ENCODE results near the gene CFAP45.

The CFAP45 gene

GRCh38 chr1:159853417-159854115, 46.4 kb downstream of the CFAP45 start:
- peak overlapping the region; percentile 63 for H3K4me3 ChIP-seq (ENCODE audit: low read depth, low read length)
- CTCF ChIA-PET, result interaction anchor here (0.7 to 5.5 kb wide), 9 partner anchors 13 to 154 kb away, joined by 3 to 57 read pairs (median 9); no protein-coding TSS in a partner anchor
- TF ChIP-seq, protein P1, sequence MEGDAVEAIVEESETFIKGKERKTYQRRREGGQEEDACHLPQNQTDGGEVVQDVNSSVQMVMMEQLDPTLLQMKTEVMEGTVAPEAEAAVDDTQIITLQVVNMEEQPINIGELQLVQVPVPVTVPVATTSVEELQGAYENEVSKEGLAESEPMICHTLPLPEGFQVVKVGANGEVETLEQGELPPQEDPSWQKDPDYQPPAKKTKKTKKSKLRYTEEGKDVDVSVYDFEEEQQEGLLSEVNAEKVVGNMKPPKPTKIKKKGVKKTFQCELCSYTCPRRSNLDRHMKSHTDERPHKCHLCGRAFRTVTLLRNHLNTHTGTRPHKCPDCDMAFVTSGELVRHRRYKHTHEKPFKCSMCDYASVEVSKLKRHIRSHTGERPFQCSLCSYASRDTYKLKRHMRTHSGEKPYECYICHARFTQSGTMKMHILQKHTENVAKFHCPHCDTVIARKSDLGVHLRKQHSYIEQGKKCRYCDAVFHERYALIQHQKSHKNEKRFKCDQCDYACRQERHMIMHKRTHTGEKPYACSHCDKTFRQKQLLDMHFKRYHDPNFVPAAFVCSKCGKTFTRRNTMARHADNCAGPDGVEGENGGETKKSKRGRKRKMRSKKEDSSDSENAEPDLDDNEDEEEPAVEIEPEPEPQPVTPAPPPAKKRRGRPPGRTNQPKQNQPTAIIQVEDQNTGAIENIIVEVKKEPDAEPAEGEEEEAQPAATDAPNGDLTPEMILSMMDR (IDR thresholded peaks at IDR 0.05; ENCODE audit: insufficient read depth, low read length, missing control alignments), result no peak
- POLR2A ChIA-PET, result interaction anchor here (0.9 to 1.2 kb wide), 4 partner anchors 19 to 36 kb away, joined by 3 to 6 read pairs (median 3); no protein-coding TSS in a partner anchor
- no peak for DNase-seq (ENCODE audit: low read depth, low spot score)

DNA sequence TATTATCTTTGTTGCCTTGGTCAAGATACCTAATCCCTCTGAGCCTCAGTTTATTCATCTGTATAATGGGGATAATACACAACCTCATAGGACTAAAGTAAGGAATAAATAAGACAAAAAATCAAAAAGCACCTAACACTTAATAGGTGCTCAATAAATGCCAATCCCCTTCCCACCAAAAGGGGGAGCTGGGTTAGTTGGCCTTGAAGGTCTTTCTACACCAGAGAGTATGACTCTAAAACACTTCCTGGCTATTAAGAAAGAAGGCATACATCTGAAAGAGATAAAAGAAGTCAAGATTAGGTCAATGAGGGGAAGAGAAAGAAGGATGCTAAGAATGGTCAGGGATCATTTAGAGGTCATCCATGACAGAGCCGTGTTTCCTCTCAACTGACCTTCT, 48.6 kb downstream of the CFAP45 start:
- CTCF ChIA-PET, result interaction anchor here (0.6 to 5.5 kb wide), 8 partner anchors 11 to 156 kb away, joined by 3 to 57 read pairs (median 6); partner anchors contain the start of gene SLAMF8
- POLR2A ChIA-PET, result no interaction called here
- DNase-seq (ENCODE audit: low read depth, low spot score), result no peak
- TF ChIP-seq, protein P1 (IDR thresholded peaks at IDR 0.05; ENCODE audit: insufficient read depth, low read length, missing control alignments), result no peak
- H3K4me3 ChIP-seq (ENCODE audit: low read depth, low read length), result no peak overlapping the region

DNA sequence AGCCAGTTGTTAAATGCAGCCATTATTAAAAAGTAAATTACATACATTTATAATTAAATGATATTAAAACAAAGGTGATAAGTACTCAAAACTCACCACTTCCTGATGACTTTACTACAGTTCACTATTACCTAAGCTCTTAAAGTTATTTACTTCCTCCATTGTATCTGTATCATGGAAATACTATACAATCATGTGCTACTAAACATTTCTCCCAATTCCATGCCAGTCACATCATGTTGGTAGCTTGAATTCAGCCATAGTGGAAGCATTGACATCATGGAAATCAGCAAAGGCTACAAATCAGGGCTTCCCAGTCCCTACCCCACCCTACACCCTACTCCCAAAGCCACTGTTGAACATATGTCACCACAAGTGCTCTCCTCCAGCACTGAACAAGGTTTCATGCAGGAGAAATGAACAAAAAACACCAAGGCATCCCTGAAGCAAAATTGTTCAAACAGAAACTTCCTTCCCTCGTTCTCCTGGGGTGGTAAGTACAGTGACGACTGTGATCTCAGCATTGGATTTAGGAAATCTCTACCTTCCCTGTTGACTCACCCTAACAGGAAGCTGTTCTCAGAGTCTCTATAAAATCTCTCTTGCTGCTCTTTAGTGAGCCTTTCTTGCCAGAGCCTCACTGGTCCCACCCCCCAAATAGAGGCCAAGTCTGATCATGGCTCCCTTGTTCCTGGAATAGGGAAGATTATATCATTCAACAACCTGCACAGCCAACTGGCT, 50.2 kb downstream of the CFAP45 start:
- peak overlapping the region; percentile 6; the same call in 1 of the 2 replicates for H3K4me3 ChIP-seq (ENCODE audit: low read depth, low read length)
- DNase-seq (ENCODE audit: low read depth, low spot score), result no peak
- ChIA-PET POLR2A (no interaction called here), CTCF (interaction anchor here (1.0 to 5.5 kb wide), 5 partner anchors 9 to 51 kb away, joined by 4 to 57 read pairs (median 5); no protein-coding TSS in a partner anchor)
- TF ChIP-seq, protein P1 (IDR thresholded peaks at IDR 0.05; ENCODE audit: insufficient read depth, low read length, missing control alignments), result no peak

GRCh38 chr1:159848326-159848725, 51.6 kb downstream of the CFAP45 start:
- TF ChIP-seq, protein P1 (IDR thresholded peaks at IDR 0.05; ENCODE audit: insufficient read depth, low read length, missing control alignments), result no peak
- ChIA-PET POLR2A (no interaction called here), CTCF (interaction anchor here (1.3 to 1.5 kb wide), 3 partner anchors 26 to 49 kb away, joined by 4 to 5 read pairs (median 4); no protein-coding TSS in a partner anchor)
- H3K4me3 ChIP-seq (ENCODE audit: low read depth, low read length), result no peak overlapping the region
- no peak for DNase-seq (ENCODE audit: low read depth, low spot score)

DNA sequence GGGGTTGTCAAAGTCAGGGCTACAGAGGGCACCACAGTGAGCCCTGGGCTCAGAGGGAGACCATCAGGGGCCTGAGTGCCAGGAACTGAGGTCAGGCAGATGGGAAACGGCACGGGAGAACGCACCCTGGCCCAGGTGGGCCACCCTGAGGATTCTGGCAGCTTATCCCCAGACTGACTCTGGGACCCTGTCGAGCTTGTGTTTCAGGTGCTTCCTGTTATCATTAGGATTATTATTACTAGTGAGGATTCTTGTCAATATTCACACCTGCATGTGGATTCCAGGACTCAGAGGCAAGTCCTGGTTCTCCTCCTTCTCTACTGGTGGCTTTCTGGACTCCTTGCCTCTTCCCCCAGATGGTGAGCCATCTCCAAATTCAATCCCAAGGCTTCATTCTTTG, 52.7 kb downstream of the CFAP45 start:
- no peak overlapping the region for H3K4me3 ChIP-seq (ENCODE audit: low read depth, low read length)
- no peak for DNase-seq (ENCODE audit: low read depth, low spot score)
- POLR2A ChIA-PET, result no interaction called here
- TF ChIP-seq, protein P1 (IDR thresholded peaks at IDR 0.05; ENCODE audit: insufficient read depth, low read length, missing control alignments), result no peak
- CTCF ChIA-PET, result interaction anchor here (1.3 to 1.4 kb wide), 2 partner anchors 25 to 48 kb away, joined by 4 to 5 read pairs; no protein-coding TSS in a partner anchor

Measured in AG04449 (cell line).